Measurements from ENCODE around the gene TRIM22.

DNA sequence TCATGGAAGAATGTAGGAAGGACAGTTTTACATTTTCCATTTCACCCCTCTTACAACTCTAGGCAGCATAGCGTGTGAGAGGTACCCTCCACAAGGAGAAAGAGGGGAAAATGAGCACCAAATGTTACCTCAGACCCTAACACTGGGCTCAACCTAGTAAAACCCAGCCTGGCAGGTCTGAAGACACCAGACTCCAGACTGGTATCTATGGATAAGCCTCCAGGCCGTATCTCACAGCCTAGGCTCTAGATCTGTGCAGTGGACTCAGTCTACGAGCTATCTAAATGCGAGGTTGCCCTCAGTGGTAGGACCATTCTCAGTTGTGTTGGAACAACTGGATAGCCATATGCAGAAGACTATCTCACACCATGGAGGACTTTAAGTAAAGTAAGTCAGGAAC lies 15.2 kb upstream of the TRIM22 start:
- TF ChIP-seq CEBPB (IDR thresholded peaks at IDR 0.05) (no peak), FOXM1 (IDR thresholded peaks at IDR 0.05; ENCODE audit: borderline replicate concordance, low read depth) (no peak), RAD21 (IDR thresholded peaks at IDR 0.05; ENCODE audit: low read depth) (no peak), TEAD4 (IDR thresholded peaks at IDR 0.05) (no peak), EP300 (IDR thresholded peaks at IDR 0.05; ENCODE audit: borderline replicate concordance) (no peak)
